Osteoblast (primary cell): Measurements from ENCODE around the gene BCL3. TPM values are rescaled to one million over a fixed set of nuclear protein-coding genes. Genes with fewer than 3 reads are reported as not detected.
"Not testable (repeated sequence)": the region's sequence is repeated elsewhere in the genome, so short reads cannot be mapped to it uniquely, and the experiment has no call there.

Experiments used
- DNase-seq: peaks from one replicate; pipeline ENCODE4 v3.0.0; 2011; ENCODE audit warnings: low spot score, mixed read lengths; ENCODE audit not compliant: insufficient read length; ENCODE audit errors: missing footprints
- H2AFZ ChIP-seq: 2 replicates; pipeline ENCODE4 v1.6.0; 2011; ENCODE audit warnings: mild to moderate bottlenecking, low read length
- H3K27ac ChIP-seq: 2 replicates; pipeline ENCODE4 v1.5.1; 2011; ENCODE audit warnings: mild to moderate bottlenecking, low read depth, low read length, moderate library complexity
- H3K27me3 ChIP-seq: 2 replicates; pipeline ENCODE4 v1.6.0; 2012; ENCODE audit warnings: mild to moderate bottlenecking, control low read depth, inconsistent platforms, low read length, moderate library complexity; ENCODE audit not compliant: insufficient read depth
- H3K36me3 ChIP-seq: 2 replicates; pipeline ENCODE4 v1.5.1; 2011; ENCODE audit warnings: mild to moderate bottlenecking, low read length, control low read depth, moderate library complexity; ENCODE audit not compliant: insufficient read depth
- H3K4me1 ChIP-seq: 2 replicates; pipeline ENCODE4 v1.5.1; 2011; ENCODE audit warnings: mild to moderate bottlenecking, low read length, control low read depth, moderate library complexity; ENCODE audit not compliant: insufficient read depth
- H3K4me2 ChIP-seq: 2 replicates; pipeline ENCODE4 v1.6.0; 2011; ENCODE audit warnings: mild to moderate bottlenecking, low read length; ENCODE audit not compliant: insufficient read depth
- H3K4me3 ChIP-seq: fragments of 200-600 bp; sonication (generic); 3 replicates; pipeline ENCODE4 v1.5.1; 2012; ENCODE audit warnings: mild to moderate bottlenecking, low read length, inconsistent platforms; ENCODE audit not compliant: insufficient read depth
- H3K79me2 ChIP-seq: 2 replicates; pipeline ENCODE4 v1.6.0; 2012; ENCODE audit warnings: mild to moderate bottlenecking, low read length, control low read depth, inconsistent platforms; ENCODE audit not compliant: insufficient read depth
- H3K9me3 ChIP-seq: 2 replicates; pipeline ENCODE4 v1.5.1; 2011; ENCODE audit warnings: low read depth, low read length, control low read depth
- H4K20me1 ChIP-seq: 2 replicates; pipeline ENCODE4 v1.6.0; 2012; ENCODE audit warnings: mild to moderate bottlenecking, low read length, control low read depth; ENCODE audit not compliant: insufficient read depth
- CTCF ChIP-seq: IDR thresholded peaks from 2 replicates; pipeline ENCODE4 v1.5.1; 2011; ENCODE audit warnings: mild to moderate bottlenecking, low read depth, low read length, moderate library complexity; ENCODE audit errors: extremely low read depth
- total RNA-seq: library from RNA; depleted of rRNA; stranded (reverse); fragments of >200 nt; gene quantifications from 2 replicates; pipeline ENCODE4 v1.2.3, GENCODE V29; 2012

The BCL3 gene
- total RNA-seq, 1 donor = 7.2 TPM

GRCh38 chr19:44719262-44719701, 29.2 kb upstream of the BCL3 start:
- Histone ChIP-seq H3K79me2 (no peaks in the 10 kb centered on the region), H4K20me1 (no peaks in the 10 kb centered on the region), H3K27ac (no peak overlapping the region), H3K9me3 (peaks cover 3% of the 10 kb centered on the region), H3K27me3 (no peaks in the 10 kb centered on the region), H3K4me3 (no peak overlapping the region), H3K4me1 (peaks cover 21% of the 10 kb centered on the region), H3K4me2 (no peak overlapping the region), H2AFZ (no peak overlapping the region), H3K36me3 (no peaks in the 10 kb centered on the region)
- no peak for DNase-seq
- no peak for TF ChIP-seq CTCF

GRCh38 chr19:44720396-44720795, 28.1 kb upstream of the BCL3 start:
- not testable (repeated sequence) for H3K79me2 ChIP-seq, H2AFZ ChIP-seq, H3K4me2 ChIP-seq, H3K36me3 ChIP-seq, H3K27ac ChIP-seq, H3K27me3 ChIP-seq, H3K4me3 ChIP-seq, DNase-seq, H4K20me1 ChIP-seq, H3K9me3 ChIP-seq
- peaks cover 28% of the 10 kb centered on the region for H3K4me1 ChIP-seq

- Histone ChIP-seq H3K4me2 (peak overlapping the region; percentile 39), H3K36me3 (no peaks in the 10 kb centered on the region), H3K9me3 (no peaks in the 10 kb centered on the region), H2AFZ (no peak overlapping the region), H3K27ac (no peak overlapping the region), H3K79me2 (no peaks in the 10 kb centered on the region), H3K27me3 (no peaks in the 10 kb centered on the region), H3K4me1 (peaks cover 28% of the 10 kb centered on the region), H3K4me3 (no peak overlapping the region), H4K20me1 (no peaks in the 10 kb centered on the region)
- no peak for DNase-seq
- no peak for TF ChIP-seq CTCF
Observed at GRCh38 chr19:44720945-44721344, 27.6 kb upstream of the BCL3 start.

- H3K36me3 ChIP-seq, H3K9me3 ChIP-seq, H3K79me2 ChIP-seq, H4K20me1 ChIP-seq, H3K27me3 ChIP-seq, H3K4me3 ChIP-seq, H2AFZ ChIP-seq, H3K27ac ChIP-seq, DNase-seq: not testable (repeated sequence)
- Histone ChIP-seq H3K4me2 (peak overlapping the region; percentile 39), H3K4me1 (peaks cover 28% of the 10 kb centered on the region)
Observed at GRCh38 chr19:44721369-44721768, 27.1 kb upstream of the BCL3 start.

- H3K27ac ChIP-seq = no peak overlapping the region
- no peak overlapping the region for H2AFZ ChIP-seq
- no peaks in the 10 kb centered on the region for H4K20me1 ChIP-seq
- H3K27me3 ChIP-seq = no peaks in the 10 kb centered on the region
- H3K36me3 ChIP-seq = no peaks in the 10 kb centered on the region
- H3K4me1 ChIP-seq = peaks cover 28% of the 10 kb centered on the region
- no peak for TF ChIP-seq CTCF
- no peak for DNase-seq
- no peaks in the 10 kb centered on the region for H3K9me3 ChIP-seq
- H3K4me3 ChIP-seq = no peak overlapping the region
- H3K79me2 ChIP-seq = no peaks in the 10 kb centered on the region
- H3K4me2 ChIP-seq = no peak overlapping the region
Observed at GRCh38 chr19:44722131-44723121, 26.1 kb upstream of the BCL3 start.
